Stimulated activated CD4-positive, alpha-beta T cell treated with anti-CD3 and anti-CD28 coated beads, Interleukin-2, amount 100 ng/mL, for 48 hours (primary cell): ENCODE measurements around the gene MUC20.
"Not testable (repeated sequence)": the region's sequence is repeated elsewhere in the genome, so short reads cannot be mapped to it uniquely, and the experiment has no call there.

Experiments
- DNase-seq, 2 donors: peaks; one replicate each; pipeline ENCODE4 v3.0.0-alpha.2; 2020

Gene MUC20

DNA sequence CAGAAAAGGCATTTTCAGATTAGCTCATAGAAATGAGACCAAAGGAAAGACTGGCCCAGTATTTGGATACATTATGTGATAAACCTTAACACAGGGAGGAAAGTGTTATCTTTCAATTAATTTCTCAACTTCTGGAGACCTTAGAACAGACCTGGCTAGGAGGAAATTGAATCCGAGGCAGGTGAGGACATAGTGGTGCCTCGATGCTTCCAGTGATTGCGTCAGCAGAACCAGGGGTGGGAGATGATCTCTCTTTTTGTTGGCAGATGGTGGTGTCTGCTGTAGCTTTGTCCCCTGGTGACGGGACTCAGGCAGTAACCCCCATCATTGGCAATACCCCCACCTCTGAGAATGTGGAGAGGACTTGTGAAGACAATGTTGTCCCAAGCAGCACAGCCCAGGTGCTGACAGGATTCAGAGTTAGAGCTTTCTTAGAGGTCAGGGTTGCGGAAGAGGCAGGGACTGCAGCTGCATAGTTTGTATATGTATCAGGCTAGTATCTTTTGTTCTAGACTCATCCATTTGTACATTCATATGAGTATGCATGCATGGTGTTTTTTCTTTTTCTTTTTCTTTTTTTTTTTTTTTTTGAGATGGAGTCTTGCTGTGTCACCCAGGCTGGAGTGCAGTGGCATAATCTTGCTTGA lies 27.9 kb upstream of the MUC20 start:
- DNase-seq: no peak

DNA sequence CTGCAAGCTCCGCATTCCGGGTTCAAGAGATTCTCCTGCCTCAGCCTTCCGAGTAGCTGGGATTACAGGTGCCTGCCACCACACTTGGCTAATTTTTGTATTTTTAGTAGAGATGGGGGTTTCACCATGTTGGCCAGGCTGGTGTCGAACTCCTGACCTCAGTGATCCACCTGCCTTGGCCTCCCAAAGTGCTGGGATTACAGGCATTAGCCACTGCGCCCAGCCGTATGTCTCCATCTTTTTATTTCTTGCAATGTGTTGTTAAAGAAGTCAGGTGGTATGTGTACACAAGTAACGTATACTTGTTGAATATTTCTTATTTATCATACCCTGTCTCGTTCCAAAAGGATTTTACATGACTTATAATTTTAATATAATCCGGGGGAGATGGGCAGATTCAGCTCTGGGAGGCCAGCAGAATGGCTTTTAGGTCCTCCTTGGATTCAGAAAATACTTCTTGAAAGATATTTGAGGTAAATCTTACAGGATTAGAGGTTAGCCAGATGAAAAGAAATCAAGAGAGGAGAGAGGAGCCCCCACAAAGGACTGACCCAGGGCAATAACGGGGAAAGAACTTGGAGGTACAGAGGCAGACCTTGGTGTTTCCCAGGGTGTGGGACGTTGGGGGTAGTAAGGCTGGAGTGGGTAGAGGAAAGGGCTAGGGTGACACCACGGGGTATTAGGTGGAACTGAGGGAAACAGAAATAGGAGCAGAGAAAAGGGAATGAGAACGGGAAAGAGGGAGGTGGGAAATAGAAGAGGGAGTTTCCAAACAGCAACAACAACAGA lies 27.2 kb upstream of the MUC20 start:
- DNase-seq: no peak

DNA sequence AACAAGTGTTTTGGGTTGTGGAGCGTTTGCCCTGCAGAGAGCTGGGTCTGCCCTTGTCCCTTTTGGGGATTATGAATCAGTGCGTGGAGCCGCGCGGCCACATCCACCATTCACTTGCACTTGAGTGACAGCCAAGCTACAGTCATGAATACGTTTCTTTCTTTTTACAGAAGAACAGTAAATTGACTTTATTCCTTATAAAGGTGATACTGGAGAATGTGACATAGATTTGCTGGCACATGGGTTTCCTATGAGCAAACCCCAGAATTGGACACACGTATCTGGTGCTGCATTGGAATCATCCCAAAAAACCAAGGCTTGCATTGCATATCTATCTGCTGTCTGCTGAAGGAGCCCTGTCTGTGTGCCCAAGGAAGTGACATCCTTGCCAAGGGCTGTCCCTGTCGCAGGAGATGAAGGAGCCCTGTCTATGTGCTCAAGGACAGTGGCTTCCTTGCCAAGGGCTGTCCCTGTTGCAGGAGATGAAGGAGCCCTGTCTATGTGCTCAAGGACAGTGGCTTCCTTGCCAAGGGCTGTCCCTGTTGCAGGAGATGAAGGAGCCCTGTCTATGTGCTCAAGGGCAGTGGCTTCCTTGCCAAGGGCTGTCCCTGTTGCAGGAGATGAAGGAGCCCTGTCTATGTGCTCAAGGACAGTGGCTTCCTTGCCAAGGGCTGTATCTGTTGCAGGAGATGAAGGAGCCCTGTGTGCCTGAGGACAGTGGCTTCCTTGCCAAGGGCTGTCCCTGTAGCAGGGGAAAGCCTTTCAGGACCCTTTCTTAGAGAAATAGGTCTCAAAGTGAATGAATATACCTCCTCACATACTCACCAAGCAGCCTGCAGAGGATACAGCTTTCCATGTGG lies 26.3 kb upstream of the MUC20 start:
- DNase-seq: not testable (repeated sequence)

DNA sequence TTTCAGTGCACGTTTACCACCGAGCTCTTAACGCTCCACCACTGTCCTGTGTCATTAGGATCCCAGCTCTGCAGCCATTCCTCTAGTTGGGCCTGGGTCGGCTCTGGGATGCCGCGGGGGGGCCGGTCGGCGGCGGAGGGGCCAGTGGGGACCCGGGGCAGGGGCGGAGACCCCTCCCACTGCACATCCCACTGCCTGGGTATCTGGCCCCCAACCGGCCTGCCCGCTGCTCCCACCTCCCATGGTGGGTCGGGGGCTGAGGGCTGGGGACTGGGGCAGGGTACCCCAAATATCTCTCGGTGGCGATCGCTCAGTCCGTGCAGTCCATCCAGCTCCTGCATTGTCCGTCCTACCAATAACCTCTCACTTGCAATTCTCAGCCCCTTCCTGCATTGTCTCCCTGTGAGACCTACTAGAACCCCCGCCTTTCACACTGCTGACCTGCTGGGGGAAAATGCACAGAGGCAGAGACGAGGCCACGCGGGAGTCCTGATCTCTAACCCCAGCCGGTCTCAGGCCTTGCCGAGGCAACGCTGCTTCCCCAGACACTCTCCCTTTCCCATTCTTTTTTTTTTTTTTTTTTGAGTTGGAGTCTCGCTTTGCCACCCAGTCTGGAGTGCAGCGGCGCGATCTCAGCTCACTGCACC lies 24.0 kb upstream of the MUC20 start:
- no peak for DNase-seq

DNA sequence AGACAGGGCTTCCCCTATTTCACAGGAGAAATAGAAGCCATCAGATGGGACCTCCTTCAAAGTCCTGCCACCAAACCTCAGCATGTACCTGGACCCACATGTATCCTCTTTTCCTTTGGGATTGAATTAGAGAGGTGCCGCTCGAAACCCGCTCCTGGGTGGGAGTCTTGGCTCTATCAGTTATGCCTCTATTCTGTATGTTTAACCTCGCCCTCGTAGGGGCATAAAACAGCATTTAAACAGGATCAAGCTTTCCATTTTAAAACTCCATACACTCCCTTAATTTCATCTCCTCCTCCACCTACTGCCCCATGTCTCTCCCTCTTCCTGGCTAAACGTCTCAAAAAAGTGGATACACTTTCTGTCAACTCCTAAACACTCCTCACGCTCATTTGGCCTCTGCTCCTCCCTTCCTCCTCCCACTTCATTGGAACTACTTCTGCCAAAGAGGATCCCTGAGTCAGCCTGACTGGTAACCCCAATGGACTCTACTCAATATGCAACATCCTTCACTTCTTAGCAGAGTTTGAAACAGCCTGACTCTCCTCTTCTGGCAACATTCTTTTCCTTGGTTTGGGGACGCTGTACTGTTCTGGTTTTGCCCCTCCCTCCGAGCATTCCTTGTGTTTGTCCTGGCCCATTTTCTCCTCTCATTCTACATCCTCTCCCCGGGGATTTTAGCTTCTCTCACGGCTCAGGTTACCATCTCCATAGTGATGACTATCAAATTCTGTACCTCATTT lies 23.0 kb upstream of the MUC20 start:
- DNase-seq: no peak

DNA sequence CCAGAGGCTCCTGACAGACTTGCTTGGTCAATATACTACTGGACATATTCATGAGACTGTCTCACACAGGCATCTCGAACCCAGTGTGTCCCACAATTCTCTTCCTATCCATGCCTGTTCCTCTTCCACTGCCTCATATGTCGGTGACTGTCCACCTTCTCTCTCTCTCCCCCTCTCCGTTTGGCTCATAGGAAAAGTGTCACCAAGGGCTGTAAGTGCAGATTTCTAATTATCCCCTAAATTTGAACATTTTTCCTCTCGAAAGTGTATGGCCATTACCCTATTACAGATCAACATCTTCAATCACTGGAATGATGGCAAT lies 22.5 kb upstream of the MUC20 start:
- DNase-seq: no peak

DNA sequence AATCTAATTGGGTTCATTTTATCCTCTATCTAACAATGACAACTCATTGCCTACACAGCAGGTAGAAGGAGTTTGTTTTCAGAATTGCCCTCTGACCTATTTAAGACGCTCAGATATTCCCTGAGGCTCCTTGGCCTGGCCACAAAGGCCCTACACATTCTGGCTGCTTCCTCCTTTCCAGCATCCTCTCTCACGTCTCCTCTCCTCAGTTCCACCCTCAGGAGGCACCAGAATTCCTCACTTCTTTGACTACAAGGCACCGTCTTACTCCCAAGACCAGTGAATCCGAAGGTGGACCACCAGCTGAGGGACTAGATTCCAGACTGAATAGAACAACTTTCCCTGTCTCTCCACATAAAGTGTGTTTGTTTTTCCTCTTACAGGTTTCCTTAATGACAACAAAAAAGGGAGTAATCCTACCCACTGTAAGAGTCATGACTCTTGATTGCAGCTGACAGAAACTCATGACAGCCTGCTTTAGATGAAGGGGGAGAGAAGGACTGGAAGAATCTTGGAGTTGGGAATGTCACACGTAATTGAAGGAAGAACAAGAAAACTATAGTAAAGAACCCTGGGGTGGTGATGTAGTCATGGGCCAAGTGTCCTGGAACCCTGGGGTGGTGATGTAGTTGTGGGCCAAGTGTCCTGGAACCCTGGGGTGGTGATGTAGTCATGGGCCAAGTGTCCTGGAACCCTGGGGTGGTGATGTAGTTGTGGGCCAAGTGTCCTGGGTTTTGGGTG lies 22.0 kb upstream of the MUC20 start:
- no peak for DNase-seq

DNA sequence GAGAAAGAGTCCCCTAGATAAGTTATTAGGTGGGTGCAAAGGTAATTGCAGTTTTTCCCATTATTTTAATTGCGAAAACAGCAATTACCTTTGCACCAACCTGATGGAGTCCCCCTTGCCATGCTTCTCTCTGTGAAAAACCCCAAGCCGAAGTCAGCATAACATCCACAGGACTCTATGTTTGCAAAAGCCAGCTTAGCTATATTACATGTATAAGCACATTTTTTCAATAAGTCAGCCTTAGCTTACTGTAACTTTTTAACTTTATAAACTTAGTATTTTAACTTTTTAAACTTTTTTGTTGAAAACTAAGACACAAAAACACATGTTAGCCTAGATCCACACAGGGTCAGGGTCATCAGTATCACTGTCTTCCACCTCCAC lies 21.4 kb upstream of the MUC20 start:
- no peak for DNase-seq

DNA sequence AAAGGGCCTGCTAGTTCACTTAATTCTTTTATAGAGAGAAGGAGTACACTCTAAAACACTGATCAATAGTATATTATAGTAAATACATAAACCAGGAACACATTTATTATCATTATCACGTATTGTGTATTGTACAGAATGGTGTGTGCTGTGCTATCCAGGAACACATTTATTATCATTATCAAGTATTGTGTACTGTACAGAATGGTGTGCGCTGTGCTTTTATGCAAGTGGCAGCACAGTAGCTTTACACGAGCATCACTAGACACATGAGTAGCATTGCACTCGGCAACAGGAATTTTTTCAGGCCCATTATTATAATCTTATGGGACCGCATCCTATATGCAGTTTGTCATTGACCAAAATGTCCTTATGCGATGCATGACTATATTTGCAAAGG lies 20.9 kb upstream of the MUC20 start:
- no peak for DNase-seq

DNA sequence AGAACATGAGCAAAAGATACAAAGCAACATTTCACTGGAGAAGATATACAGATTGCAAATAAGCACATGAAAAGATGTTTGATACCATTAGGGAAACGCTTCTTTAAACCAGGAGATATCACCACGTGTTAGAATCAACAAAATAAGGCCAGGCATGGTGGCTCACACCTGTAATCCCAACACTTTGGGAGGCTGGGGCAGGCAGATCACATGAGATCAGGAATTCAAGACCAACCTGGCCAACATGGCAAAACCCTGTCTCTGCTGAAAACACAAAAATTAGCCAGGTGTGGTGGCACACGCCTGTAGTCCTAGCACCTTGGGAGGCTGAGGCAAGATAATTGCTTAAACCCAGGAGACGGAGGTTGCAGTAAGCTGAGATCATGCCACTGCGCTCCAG lies 20.5 kb upstream of the MUC20 start:
- no peak for DNase-seq

DNA sequence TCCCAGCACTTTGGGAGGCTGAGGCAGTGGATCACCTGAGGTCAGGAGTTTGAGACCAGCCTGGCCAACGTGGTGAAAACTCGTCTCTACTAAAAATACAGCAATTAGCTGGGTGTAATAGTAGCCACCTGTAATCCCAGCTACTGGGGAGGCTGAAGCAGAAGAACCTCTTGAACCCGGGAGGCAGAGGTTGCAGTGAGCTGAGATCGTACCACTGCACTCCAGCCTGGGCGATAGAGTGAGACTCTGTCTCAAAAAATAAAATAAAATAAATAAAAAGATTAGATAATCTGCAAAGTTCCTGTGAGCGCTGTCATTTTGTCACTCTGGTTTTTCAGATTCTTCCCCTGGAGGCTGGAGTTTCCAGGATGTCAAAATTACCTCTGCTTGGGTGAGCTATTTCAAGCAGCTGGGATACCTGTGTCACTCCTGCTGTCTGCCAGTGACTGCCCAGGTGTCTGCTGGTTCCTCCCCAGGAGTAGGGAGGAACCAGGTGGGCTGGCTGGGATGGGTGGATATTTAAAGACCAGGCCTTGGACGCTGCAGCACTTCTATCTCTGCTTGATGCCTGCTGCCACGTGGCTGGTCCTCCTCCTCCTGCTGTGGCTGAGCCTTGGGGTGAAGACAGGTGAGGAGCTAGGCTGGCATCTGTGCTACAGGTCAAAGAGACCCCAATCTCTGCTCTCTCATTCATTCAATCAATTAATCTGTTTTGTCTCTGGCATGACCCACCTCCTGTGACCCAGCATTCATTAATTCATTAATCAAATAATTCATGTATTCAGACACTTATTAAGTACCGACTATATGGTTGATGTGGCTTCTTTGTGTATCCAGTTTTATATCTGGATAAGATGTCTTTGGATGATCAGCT lies 19.5 kb upstream of the MUC20 start:
- no peak for DNase-seq

DNA sequence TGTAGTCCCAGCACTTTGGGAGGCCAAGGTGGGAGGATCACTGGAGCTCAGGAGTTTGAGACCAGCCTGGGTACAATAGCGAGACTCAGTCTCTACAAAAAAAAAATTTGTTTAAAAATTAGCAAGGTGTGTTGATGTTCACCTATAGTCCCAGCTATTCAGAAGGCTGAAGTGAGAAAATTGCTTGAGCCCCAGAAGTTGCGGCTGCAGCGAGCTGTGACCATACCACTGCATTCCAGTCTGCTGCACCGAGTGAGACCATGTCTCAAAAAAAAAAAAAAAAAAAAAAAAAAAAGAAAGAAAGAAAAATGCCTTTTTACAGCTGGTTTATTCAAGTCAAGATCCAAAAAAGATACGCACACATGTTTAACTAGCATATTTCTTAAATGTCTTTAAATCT lies 17.0 kb upstream of the MUC20 start:
- DNase-seq: no peak

DNA sequence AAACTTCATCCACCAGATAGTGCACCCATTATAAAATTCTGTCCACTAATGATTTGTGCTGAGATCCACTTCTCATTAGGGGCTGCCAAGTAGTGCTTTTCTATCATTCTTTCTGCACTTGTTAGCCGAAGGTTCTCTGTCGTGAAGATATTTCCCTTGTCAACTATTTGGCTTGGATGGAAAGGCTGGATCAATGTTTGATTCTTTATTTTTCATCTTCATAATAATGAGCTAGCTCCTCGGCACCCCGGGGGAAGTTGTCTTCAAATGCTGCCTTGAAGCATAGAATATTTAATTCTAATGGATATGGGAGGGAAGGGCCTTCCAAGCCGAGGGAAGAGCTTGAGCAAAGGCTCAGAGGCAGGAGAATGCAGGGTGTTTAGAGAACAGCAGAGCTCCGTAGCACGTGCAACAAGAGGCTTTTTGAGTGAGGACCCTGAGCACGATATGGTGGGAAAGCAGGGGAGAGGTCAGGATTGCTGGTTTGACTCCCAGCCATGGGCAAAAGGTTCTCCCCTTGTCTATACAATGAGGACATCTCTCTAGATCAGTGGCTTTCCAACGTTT lies 16.3 kb upstream of the MUC20 start:
- DNase-seq: no peak

DNA sequence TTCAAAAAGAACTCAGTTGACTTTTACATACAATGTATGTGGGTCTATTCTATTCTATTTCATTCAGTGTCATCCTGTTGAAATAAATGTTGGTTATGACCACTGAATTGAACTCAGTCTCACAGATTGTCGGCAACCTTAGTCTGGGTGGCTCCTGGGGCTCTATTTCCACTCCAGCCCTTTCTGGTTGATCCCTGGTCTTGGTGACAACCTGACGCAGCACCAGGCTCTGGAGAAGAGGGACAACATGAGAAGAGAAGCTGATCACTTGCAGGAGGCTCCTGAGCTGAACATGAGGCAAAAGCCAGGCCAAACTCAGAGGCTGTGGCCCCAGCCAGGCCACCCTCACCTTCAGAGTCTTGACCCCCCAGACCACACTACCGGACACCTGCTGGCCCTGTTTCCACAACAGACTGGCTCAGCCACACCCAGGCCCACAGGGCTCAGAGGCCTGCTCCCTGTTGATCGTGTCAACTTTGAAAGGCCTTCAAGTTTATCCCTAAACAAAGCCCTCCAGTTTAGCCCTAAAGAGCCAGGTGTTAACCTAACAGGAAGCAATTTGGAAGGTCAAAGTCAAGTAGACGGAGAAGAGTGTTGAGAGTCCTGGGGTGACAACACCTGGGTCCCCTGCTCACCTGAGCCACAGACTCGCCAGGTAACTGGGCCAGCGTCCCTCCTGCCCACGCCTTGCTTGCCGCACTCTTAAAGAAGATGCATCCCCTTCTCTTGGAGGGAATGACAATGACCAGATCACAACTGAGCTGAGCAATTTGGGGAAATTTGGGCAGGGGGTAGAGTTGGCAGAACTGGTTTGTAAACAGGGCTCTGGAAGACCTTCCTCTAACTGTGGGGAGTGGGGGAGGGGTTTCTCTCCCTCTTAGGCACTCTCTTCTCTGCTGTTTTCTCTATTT lies 15.4 kb upstream of the MUC20 start:
- DNase-seq: no peak

DNA sequence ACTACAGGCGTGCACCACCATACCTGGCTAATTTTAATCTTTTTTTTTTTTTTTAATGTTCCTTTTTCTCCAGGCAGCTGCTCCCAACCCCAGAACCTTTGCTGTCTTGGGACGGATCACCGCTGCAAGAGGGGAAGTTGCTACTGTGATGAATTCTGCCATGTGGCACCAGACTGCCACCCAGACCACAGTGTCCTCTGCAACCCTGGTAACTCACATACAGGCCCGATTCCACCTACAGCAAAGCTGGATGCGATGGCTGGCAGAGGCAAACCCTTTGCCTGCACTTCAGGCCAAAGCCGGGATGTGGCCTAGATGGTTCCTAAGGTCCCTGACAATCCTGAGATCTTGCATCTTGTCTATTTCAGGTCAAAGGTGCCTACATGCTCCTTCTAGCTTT lies 12.7 kb upstream of the MUC20 start:
- DNase-seq: no peak

DNA sequence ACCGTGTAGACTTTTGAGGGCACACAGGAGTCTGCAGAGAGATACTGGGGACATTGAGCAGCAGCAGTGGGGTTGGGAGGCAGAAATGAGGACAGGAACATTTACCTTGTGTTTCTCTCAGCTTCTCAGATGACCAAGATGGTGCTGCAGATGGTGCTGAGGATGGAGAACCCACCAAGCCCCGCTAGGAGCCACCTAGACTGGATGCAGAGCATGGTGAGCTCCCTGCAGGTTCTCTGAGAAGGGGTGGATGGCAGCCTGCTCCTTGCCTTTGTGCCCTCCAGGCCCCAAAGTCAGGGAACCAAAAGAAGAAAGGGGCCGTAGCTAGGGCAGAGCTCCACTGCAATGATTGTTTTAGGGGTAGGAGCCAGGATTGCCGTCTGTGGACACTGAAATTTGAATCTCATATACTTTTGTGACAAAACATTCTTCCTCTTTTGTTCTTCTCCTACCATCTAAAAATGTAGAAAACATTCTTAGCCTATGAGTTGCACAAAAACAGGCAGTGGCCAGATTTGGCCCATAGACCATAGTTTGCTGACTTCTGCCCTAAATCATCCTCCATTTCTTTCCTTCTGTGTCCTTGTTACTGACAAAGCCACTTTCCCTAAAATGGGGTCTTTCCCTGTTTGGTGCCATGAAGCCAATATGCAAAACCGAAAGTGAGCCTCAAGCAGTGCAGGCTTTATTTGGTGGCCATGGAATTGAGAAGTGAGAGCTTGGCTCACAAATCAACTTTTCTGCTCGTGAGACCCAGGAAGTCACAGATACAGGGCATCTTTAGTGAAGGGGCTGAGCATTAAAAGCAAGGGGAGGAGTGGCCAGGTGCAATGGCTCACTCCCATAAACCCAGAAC lies 11.9 kb upstream of the MUC20 start:
- DNase-seq: no peak

DNA sequence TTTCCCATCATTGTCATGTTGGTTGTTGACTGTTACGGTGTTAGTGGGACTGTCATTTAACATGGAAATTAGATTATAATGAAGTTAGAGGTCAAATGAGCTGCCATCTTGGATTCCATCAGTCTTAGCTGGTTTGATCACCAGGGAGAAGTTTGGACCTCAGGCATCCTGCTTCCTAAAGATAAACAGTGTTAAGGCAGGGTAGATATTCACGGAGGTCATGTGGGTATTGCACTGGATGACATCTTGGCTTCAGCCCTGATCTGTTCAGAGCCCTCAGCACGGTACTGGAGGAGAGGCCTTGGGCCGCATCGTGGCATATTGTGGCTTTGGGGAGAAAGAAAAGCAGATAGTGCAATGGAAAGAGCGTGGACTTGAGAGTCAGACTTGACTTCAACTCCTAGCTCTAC lies 11.1 kb upstream of the MUC20 start:
- no peak for DNase-seq

DNA sequence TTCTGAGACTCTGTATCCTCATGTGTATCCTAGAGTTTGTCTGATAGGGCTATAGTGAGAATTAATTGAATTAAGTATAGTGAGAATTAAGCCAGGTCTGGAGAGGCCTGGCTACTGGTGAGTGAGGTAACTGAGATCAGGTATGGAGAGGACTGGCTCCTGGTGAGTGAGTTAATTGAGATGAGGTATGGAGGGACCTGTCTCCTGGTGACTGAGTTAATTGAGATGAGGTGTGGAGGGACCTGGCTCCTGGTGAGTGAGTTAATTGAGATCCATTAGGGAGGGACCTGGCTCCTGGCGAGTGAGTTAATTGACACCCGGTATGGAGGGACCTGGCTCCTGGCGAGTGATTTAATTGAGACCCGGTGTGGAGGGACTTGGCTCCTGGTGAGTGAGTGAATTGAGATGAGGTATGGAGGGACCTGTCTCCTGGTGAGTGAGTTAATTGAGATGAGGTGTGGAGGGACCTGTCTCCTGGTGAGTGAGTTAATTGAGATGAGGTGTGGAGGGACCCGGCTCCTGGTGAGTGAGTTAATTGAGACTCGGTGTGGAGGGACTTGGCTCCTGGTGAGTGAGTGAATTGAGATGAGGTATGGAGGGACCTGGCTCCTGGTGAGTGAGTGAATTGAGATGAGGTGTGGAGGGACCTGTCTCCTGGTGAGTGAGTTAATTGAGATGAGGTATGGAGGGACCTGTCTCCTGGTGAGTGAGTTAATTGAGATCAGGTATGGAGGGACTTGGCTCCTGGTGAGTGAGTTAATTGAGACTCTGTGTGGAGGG lies 10.5 kb upstream of the MUC20 start:
- not testable (repeated sequence) for DNase-seq
